KG1 (cell line): ENCODE data around the gene CORIN.
"Not testable (repeated sequence)": the region's sequence is repeated elsewhere in the genome, so short reads cannot be mapped to it uniquely, and the experiment has no call there.

Experiments used
- DNase-seq: peaks from one replicate; lab custom pipeline; 2025; lab: John Stamatoyannopoulos, UW

The CORIN gene

DNA sequence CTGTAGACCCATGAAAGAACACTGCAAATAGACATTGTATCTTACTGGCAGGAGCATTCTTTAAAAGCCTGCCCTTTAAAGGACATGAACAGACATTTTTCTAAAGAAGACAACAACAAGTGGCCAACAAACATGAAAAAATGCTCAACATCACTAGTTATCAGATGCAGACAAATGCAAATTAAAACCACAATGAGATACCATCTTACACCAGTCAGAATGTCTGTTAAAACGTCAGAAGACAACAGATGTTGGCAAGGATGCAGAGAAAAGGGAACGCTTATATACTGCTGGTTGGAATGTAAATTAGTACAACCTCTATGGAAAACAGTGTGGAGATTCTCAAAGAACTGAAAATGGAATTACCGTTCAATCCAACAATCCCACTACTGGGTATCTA is 275.6 kb downstream of the CORIN start:
- no peak for DNase-seq

DNA sequence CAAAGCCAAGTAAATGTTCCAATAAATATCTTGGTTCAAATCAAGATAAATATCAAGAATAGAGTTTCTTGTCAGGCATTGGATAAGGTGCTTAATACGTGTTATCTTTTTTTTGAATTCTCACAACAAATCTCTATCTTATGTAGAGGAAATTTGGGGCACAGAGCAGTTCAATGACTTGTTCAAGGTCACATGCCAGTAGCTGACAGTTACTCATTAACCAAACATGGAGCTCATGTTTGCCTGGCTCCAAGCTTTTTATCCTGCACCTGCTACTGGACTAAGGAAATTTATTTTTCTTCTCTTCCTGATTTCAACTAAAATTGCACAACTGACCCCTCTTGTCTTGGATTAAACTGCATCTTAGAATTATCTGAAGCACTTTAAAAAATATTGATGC is 276.5 kb downstream of the CORIN start:
- no peak for DNase-seq

GRCh38 chr4:47560682-47561081 is 277.2 kb downstream of the CORIN start:
- no peak for DNase-seq

GRCh38 chr4:47557255-47557654 is 280.6 kb downstream of the CORIN start:
- no peak for DNase-seq

GRCh38 chr4:47555920-47556319 is 281.9 kb downstream of the CORIN start:
- DNase-seq, result not testable (repeated sequence)

GRCh38 chr4:47553329-47554125 is 284.3 kb downstream of the CORIN start:
- DNase-seq, result no peak

DNA sequence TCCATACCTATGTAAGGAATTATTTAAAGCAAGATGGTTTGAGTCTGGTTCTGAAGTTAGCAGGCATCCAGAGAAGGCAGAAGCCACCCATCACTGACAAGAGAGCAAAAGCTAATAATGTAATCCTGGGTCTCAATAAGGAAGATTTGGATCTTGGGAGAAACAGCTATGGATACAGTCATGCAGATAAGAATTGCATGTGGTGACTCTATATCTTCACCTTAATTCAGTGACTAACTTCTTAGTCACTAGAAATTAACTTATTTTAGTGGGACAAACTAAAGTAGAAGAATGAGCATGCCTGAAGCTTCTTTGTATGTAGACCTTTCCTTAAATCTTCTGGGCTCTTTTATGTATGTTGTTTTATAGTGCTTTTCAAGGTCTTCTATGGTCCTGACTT is 286.2 kb downstream of the CORIN start:
- DNase-seq, result no peak

GRCh38 chr4:47550899-47551548 is 286.8 kb downstream of the CORIN start:
- DNase-seq, result no peak

DNA sequence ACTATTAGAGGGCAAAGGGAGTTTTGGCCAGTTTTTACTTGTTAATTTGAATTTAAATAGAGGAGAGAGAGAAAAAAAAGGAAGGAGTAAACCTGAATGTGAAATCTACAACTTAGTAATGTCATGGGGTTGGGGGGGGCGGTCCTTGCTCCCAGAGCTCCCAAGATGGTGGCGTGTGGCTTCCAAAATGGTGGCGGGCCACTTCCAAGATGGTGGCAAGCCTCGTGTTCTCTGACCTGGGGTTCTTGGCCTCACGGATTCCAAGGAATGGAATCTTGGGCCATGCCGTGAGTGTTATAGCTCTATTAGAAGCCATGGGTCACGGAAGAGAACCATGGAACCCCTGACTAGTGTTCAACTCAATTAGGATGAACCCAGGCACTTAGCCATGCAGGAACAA is 287.5 kb downstream of the CORIN start:
- not testable (repeated sequence) for DNase-seq
